IMR-90 (cell line): ENCODE measurements around the gene MEGF10.

ENCODE experiments used
- BHLHE40 ChIP-seq: fragments of 150-350 bp; IDR thresholded peaks from 2 replicates; pipeline ENCODE4 v1.6.1; 2016; ENCODE audit warnings: mild to moderate bottlenecking, low read depth, low read length
- CEBPB ChIP-seq: IDR thresholded peaks from 2 replicates; pipeline ENCODE4 v1.6.1; 2012; ENCODE audit warnings: low read depth, low read length, improper control_type of control experiment
- POLR2A ChIP-seq: IDR thresholded peaks from 2 replicates; pipeline ENCODE4 v1.6.1; 2012; ENCODE audit warnings: mild to moderate bottlenecking, low read depth, low read length
- RCOR1 ChIP-seq: IDR thresholded peaks from 2 replicates; pipeline ENCODE4 v1.6.1; 2012; ENCODE audit warnings: mild to moderate bottlenecking, low read length, improper control_type of control experiment; ENCODE audit not compliant: insufficient replicate concordance
- TF ChIP-seq, protein P1 (sequence below): conservative IDR thresholded peaks from 2 replicates; pipeline ENCODE4 v1.5.1; 2012; ENCODE audit warnings: mild to moderate bottlenecking, low read depth, low read length, improper control_type of control experiment

DNA sequence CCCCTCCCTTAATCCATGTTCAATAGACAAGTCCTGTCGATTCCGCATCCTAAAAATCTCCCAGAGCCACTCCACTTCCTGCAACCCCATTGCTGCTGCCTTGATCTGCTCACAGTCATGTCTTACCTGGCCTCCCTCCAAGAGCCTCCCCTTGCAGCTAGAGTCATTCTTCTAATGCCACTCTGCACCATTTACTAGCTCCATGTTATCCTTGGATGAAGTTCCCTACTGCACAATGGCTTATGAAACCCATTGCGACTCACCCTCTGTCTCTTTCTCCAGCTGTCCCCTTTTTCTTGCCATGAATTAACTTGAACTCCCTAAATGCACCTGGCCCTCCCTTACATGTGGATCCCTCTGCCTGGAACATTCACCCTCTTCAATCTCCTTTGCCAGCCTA is 39.5 kb downstream of the MEGF10 start:
- TF ChIP-seq CEBPB (no peak), POLR2A (no peak), BHLHE40 (no peak), RCOR1 (no peak)
- TF ChIP-seq, protein P1, sequence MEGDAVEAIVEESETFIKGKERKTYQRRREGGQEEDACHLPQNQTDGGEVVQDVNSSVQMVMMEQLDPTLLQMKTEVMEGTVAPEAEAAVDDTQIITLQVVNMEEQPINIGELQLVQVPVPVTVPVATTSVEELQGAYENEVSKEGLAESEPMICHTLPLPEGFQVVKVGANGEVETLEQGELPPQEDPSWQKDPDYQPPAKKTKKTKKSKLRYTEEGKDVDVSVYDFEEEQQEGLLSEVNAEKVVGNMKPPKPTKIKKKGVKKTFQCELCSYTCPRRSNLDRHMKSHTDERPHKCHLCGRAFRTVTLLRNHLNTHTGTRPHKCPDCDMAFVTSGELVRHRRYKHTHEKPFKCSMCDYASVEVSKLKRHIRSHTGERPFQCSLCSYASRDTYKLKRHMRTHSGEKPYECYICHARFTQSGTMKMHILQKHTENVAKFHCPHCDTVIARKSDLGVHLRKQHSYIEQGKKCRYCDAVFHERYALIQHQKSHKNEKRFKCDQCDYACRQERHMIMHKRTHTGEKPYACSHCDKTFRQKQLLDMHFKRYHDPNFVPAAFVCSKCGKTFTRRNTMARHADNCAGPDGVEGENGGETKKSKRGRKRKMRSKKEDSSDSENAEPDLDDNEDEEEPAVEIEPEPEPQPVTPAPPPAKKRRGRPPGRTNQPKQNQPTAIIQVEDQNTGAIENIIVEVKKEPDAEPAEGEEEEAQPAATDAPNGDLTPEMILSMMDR: no peak
